GM12874 (cell line): ENCODE results near the gene STX17.

Source experiments
- CTCF ChIP-seq: IDR thresholded peaks from 2 replicates; pipeline ENCODE4 v1.5.1; 2011; ENCODE audit warnings: low read depth, mild to moderate bottlenecking, control low read depth, low read length, moderate library complexity; ENCODE audit not compliant: insufficient read depth

STX17 gene

DNA sequence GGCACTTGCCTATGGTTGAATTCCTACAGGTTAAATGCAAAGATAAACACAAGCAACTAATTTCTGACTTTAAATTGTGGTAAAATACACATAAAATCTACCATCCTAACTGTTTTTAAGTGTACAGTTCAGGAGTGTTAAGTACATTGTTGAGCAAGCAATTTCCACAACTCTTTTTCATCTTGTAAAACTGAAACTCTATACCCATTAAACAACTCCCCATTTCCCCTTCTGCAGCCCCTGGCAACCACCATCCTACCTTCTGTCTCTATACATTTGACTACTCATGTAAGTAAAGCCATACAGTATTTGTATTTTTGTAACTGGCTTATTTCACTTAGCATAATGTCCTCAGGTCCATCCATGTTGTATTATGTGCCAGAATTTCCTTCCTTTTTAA, 38.5 kb upstream of the STX17 start:
- no peak for TF ChIP-seq CTCF

DNA sequence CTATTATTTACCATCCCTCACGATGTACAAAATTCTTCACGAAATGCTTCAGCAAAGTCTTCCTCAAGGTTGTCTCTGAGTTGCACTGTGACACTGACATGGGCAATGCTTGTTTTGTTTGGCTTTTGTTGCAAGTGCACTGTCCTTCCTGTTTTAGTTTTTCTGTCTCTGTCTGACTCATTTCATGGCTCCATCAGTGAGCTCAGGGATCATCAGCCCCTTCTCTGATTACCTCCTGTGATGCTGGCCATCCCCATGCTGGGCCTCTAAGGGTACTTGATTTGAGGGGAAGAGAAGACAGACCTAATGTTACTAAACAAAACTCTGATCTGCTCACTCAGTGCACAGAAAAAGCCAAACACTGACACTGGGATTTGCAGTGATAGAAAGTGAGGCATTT, 37.6 kb upstream of the STX17 start:
- no peak for TF ChIP-seq CTCF

DNA sequence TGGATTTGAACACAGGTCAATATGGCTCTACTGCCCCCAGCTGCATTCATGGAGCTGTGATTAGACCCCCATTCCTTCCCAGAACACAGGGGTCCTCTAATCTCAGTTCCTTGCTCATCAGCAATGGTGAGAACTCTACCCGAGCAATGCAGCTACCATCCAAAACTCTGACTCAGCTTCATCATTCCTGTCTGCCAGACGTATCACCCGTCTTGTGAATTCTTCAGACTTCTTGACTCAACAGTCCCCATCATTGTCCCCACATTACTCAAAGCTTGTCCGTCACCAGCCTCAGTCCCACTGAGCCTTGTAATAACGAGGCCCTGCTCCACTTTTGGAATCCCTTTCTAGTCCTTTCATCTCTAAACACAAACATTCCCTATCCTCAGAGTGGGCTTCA, 36.3 kb upstream of the STX17 start:
- no peak for TF ChIP-seq CTCF

DNA sequence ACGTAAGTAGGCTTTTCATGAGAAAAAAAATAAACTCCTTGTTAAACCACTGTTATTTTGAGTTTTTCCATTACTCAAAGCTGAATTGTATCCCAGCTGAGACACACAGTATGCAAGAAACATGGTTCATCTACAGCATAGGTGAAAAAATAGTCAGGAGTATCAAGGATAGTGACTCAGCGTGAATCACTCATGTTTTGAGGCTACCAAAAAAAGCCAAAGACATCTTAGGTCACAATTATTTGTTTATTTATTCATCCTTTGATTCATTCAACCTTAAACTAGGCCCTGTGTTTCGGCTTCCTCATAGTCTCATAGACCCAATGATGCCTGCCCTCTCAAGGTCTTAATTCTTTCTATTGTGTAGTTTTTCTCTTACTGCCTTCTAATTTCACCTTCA, 32.9 kb upstream of the STX17 start:
- no peak for TF ChIP-seq CTCF

DNA sequence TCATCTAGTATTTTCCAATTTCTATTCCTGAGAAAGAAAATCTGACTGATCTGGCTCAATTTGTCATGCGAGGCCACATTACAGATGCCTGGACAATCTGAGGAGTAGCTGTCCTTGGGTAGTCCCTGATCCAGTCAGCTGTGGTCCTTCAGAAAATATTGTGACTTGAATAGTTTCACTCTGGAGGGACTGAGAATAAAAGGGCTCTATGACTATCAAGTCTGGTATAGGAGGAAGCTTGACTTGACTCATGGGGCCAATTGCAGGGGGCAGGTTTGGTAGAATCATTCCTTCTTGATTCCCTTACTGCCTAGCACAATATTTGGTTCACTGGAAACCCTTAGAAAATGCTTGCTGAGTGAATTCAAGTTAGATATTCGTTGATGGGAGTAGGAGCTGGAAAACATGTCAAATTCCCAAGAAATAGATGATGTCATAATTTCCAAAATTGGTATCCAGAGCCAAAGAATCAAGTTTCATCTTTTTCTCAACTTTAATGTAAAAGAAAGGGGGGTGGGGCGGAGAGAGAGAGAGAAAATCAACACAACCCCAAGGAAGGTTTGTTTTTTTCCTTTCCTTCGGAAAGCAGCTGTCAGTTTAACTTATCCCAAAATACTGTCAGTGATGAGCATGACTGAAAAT, 32.4 kb upstream of the STX17 start:
- no peak for TF ChIP-seq CTCF

GRCh38 chr9:99876190-99876589, 30.3 kb upstream of the STX17 start:
- TF ChIP-seq CTCF = no peak

- TF ChIP-seq CTCF = no peak
Measured at GRCh38 chr9:99878651-99879050, 27.8 kb upstream of the STX17 start.
